Activated T-cell treated with anti-CD3 and anti-CD28 coated beads, Interleukin-2, amount 50 U/mL, for 4 hours (primary cell): ENCODE results near the gene ABCD2. TPM values are rescaled to one million over a fixed set of nuclear protein-coding genes. Genes with fewer than 3 reads are reported as not detected.
"Not testable (repeated sequence)": the region's sequence is repeated elsewhere in the genome, so short reads cannot be mapped to it uniquely, and the experiment has no call there.

ENCODE experiments used
- ATAC-seq, 2 donors: fragments of 200-7000 bp; cut with Tn5 transposase; one replicate each; pipeline ENCODE4 v1.10.0; 2021
- DNase-seq: peaks from one replicate; pipeline ENCODE4 v3.0.0-alpha.2; 2020
- H3K27me3 Mint-ChIP-seq: one replicate; pipeline ENCODE4 v1.8.0; 2021; ENCODE audit warnings: low read depth, mixed read lengths
- H3K36me3 Mint-ChIP-seq: one replicate; pipeline ENCODE4 v1.8.0; 2022; ENCODE audit warnings: mixed read lengths; ENCODE audit not compliant: insufficient read depth
- H3K4me1 Mint-ChIP-seq: one replicate; pipeline ENCODE4 v1.8.0; 2021; ENCODE audit warnings: low read depth, mixed read lengths
- H3K4me3 Mint-ChIP-seq: one replicate; pipeline ENCODE4 v1.8.0; 2021; ENCODE audit warnings: mild to moderate bottlenecking, moderate library complexity, mixed read lengths
- H3K9me3 Mint-ChIP-seq: one replicate; pipeline ENCODE4 v1.8.0; 2021; ENCODE audit warnings: mixed read lengths
- total RNA-seq, 3 donors: library from RNA; stranded (reverse); gene quantifications; one replicate each; pipeline ENCODE4 v1.2.1, GENCODE V29; 2021

Gene ABCD2
- total RNA-seq, 3 donors from 2014 or later: 0.69 to 0.89 (median 0.79) TPM

- Mint-ChIP-seq H3K4me3 (no peak overlapping the region), H3K9me3 (no peaks in the 10 kb centered on the region)
Measured at GRCh38 chr12:39541471-39541870, 78.1 kb downstream of the ABCD2 start.

DNA sequence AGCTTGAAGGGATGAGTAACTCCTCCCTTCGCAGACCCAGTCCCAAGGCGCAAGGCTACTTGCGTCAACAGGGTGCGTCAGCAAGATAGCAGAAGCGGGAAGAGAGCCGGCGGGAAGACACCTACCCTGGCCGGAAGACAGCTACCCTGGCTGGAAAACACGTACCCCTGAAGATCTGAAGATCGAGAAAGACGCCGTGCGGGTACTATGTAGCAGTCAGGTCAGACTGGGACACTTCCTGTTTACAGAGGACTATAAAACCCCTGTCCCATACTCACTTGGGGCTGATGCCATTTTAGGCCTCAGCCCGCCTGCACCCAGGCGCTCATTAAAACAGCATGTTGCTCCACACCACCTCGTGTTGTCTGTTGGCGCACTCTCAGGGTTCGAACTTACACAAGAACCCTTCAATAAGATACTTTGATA lies 80.9 kb downstream of the ABCD2 start:
- peaks cover 5% of the 10 kb centered on the region for H3K36me3 Mint-ChIP-seq
- no peak overlapping the region for H3K4me3 Mint-ChIP-seq
- ATAC-seq (no peak), DNase-seq (no peak)
- no peaks in the 10 kb centered on the region for H3K9me3 Mint-ChIP-seq
- H3K27me3 Mint-ChIP-seq: no peaks in the 10 kb centered on the region
- no peaks in the 10 kb centered on the region for H3K4me1 Mint-ChIP-seq

More at GRCh38 chr12:39541471-39541870, 78.1 kb downstream of the ABCD2 start:
- Mint-ChIP-seq H3K36me3 (peaks cover 5% of the 10 kb centered on the region), H3K27me3 (no peaks in the 10 kb centered on the region), H3K4me1 (no peaks in the 10 kb centered on the region)
- DNase-seq (no peak), ATAC-seq (no peak)

DNA sequence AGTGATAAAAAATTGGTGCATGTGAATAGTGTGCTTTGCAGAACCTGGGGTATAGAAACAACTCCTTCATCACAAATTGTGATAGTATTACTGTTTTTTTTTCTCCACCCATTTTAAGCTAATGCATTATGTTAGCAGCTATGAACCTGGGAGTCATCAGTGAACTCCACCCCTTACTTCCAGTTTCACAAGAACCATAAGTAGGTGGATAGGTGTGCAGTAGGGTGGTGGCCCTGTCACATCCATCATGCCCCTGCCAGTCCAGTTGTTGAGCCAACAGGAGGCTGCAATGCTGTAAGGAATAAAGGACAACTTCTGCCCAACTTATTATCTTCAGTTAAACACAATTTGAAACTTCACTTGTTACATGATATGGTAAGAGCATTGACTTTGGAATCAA lies 85.7 kb downstream of the ABCD2 start:
- Mint-ChIP-seq H3K4me3 (no peak overlapping the region), H3K9me3 (no peaks in the 10 kb centered on the region), H3K27me3 (no peaks in the 10 kb centered on the region), H3K4me1 (no peaks in the 10 kb centered on the region), H3K36me3 (peaks cover 5% of the 10 kb centered on the region)
- DNase-seq (no peak), ATAC-seq (no peak)

GRCh38 chr12:39532448-39532847 lies 87.2 kb downstream of the ABCD2 start:
- H3K27me3 Mint-ChIP-seq: no peaks in the 10 kb centered on the region
- DNase-seq: no peak
- ATAC-seq: no peak
- H3K36me3 Mint-ChIP-seq: peaks cover 6% of the 10 kb centered on the region
- no peak overlapping the region for H3K4me3 Mint-ChIP-seq
- no peaks in the 10 kb centered on the region for H3K4me1 Mint-ChIP-seq
- H3K9me3 Mint-ChIP-seq: peaks cover 2% of the 10 kb centered on the region

DNA sequence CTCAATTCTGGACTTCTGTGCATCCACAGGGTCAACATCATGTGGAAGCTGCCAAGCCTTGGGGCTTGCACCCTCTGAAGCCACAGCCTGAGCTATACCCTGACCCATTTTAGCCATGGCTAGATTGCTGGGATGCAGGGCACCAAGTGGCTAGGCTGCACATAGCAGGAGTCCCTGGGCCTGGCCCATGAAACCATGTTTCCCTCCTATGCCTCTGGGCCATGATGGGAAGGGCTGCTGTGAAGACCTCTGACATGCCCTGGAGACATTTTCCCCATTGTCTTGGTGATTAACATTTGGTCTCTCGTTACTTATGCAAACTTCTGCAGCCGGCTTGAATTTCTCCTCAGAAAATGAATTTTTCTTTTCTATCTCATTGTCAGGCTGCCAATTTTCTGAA lies 92.6 kb downstream of the ABCD2 start:
- Mint-ChIP-seq H3K4me1 (no peaks in the 10 kb centered on the region), H3K36me3 (peaks cover 13% of the 10 kb centered on the region), H3K27me3 (no peaks in the 10 kb centered on the region), H3K9me3 (peaks cover 16% of the 10 kb centered on the region), H3K4me3 (no peak overlapping the region)
- DNase-seq (no peak), ATAC-seq (no peak)

GRCh38 chr12:39522167-39522566 lies 97.4 kb downstream of the ABCD2 start:
- Mint-ChIP-seq H3K9me3 (peaks cover 22% of the 10 kb centered on the region), H3K36me3 (peaks cover 15% of the 10 kb centered on the region)
- DNase-seq, H3K4me1 Mint-ChIP-seq, H3K4me3 Mint-ChIP-seq, ATAC-seq, H3K27me3 Mint-ChIP-seq: not testable (repeated sequence)

- ATAC-seq: no peak
- Mint-ChIP-seq H3K36me3 (peaks cover 9% of the 10 kb centered on the region), H3K4me1 (no peaks in the 10 kb centered on the region), H3K9me3 (peaks cover 12% of the 10 kb centered on the region), H3K4me3 (no peak overlapping the region), H3K27me3 (no peaks in the 10 kb centered on the region)
- no peak for DNase-seq
Measured at GRCh38 chr12:39510001-39510400, 109.6 kb downstream of the ABCD2 start.

DNA sequence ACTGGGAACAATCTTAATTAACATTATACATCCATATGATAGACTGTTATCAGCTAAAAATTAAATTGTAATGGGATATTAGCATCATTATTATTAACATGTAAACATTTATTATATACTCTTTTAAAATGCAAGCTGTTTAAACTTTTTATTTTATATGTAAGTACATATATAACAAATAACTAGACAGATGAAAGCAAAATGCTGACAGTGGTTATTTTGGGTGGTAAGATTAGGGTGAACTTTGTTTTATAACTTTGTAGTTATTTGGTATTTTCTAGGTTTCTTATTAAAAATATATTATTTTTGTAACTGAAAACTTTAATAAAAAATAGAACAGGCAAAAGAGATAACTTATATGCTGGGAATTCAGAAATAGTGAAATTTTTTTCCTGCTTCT lies 114.0 kb downstream of the ABCD2 start:
- no peaks in the 10 kb centered on the region for H3K4me1 Mint-ChIP-seq
- DNase-seq (no peak), ATAC-seq (no peak)
- H3K4me3 Mint-ChIP-seq: no peak overlapping the region
- no peaks in the 10 kb centered on the region for H3K9me3 Mint-ChIP-seq
- peaks cover 4% of the 10 kb centered on the region for H3K36me3 Mint-ChIP-seq
- no peaks in the 10 kb centered on the region for H3K27me3 Mint-ChIP-seq

- Mint-ChIP-seq H3K9me3 (no peaks in the 10 kb centered on the region), H3K27me3 (no peaks in the 10 kb centered on the region), H3K4me1 (no peaks in the 10 kb centered on the region), H3K36me3 (peaks cover 4% of the 10 kb centered on the region), H3K4me3 (no peak overlapping the region)
- DNase-seq (no peak), ATAC-seq (no peak)
Measured at GRCh38 chr12:39505023-39505422, 114.6 kb downstream of the ABCD2 start.

GRCh38 chr12:39503439-39503838 lies 116.2 kb downstream of the ABCD2 start:
- H3K27me3 Mint-ChIP-seq: no peaks in the 10 kb centered on the region
- ATAC-seq (no peak), DNase-seq (no peak)
- no peaks in the 10 kb centered on the region for H3K4me1 Mint-ChIP-seq
- H3K4me3 Mint-ChIP-seq: no peak overlapping the region
- no peaks in the 10 kb centered on the region for H3K9me3 Mint-ChIP-seq
- peaks cover 5% of the 10 kb centered on the region for H3K36me3 Mint-ChIP-seq

- peaks cover 5% of the 10 kb centered on the region for H3K36me3 Mint-ChIP-seq
Measured at GRCh38 chr12:39502726-39503125, 116.9 kb downstream of the ABCD2 start.

More at GRCh38 chr12:39502726-39503125, 116.9 kb downstream of the ABCD2 start:
- Mint-ChIP-seq H3K27me3 (no peaks in the 10 kb centered on the region), H3K9me3 (no peaks in the 10 kb centered on the region), H3K4me3 (no peak overlapping the region), H3K4me1 (no peaks in the 10 kb centered on the region)
- ATAC-seq (no peak), DNase-seq (no peak)

Other genes with a start within 250 kb of the ABCD2 start
- 10 to 100 TPM; 22.4 to 27.8 (median 25.2) TPM for gene KIF21A, start 176.7 kb downstream of the ABCD2 start, total RNA-seq